ENCODE measurements around the gene GHRHR. TPM values are rescaled to one million over a fixed set of nuclear protein-coding genes. Genes with fewer than 3 reads are reported as not detected.

Gene GHRHR
- total RNA-seq, 6 experiments from 2014 or later = 0.37 to 0.60 (median 0.59) TPM; not detected in 3

GRCh38 chr7:30992414-30992813 lies 28.7 kb downstream of the GHRHR start:
- H3K4me3 ChIP-seq = no peak overlapping the region
- TF ChIP-seq POLR2A (IDR thresholded peaks at IDR 0.05) (no peak), CTCF (IDR thresholded peaks at IDR 0.05) (no peak)
- no peaks in the 10 kb centered on the region for H3K36me3 ChIP-seq
- intact Hi-C loops (cut with DNase I) = loop anchor here in 1 of 2 donors (10.0 kb wide), 1 partner anchor 112 kb away; no protein-coding TSS in a partner anchor
- H3K27me3 ChIP-seq = no peaks in the 10 kb centered on the region
- H3K4me1 ChIP-seq = no peaks in the 10 kb centered on the region
- 71% methylated on average over 7 of the region's 18 CpGs for WGBS (ENCODE audit: insufficient coverage, low coverage, low lambda C conversion rate, missing lambda C conversion rate)
- H3K9me3 ChIP-seq = no peaks in the 10 kb centered on the region
- ATAC-seq (no peak), DNase-seq (no peak)
- no peak overlapping the region for H3K27ac ChIP-seq

DNA sequence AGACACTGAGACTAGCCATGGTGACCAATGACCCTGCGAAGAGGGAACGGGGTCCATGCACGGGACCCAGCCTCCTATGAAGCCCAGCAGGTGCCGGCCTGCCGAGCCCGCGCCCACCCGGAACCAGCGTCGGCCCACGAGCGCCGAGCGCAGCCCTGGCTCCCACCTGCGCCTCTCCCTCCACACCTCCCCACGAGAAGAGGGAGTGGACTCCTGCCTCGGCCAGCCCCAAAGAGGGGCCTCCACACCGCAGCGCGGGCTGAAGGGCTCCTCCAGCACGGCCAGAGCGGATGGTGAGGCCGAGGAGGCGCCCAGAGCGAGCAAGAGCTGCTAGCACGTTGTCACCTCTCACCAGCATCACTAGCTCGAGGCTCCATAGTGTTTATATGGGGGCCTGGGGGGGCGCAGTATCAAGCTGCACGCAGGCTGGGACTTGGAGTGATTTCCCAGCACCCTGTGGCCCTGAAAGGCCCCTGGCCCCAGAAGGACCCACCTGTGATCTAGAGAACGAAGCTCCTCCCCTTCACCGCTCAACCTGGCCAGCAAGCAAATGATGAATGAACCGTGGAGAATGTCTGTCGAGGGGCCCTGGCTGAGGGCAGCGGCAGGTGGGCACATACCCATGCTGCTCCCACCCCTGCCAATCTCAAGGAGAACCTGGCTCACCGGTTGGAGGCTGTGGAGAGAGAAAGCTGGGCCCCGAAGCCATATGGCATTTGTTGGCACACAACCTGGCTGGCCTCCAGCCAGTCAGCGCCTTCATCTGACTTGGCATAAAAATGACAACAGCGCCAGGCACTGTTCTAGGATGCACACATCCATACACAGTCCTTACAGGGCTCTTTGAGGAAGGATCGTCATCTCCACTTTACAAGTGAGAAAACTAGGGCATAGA lies 30.7 kb downstream of the GHRHR start:
- no peak for ATAC-seq
- intact Hi-C loops (cut with DNase I) = loop anchor here in 1 of 2 donors (10.0 kb wide), 1 partner anchor 110 kb away; no protein-coding TSS in a partner anchor
- DNase-seq = no peak
- 90% methylated on average over 5 of the region's 39 CpGs for WGBS (ENCODE audit: insufficient coverage, low coverage, low lambda C conversion rate, missing lambda C conversion rate)
- Histone ChIP-seq H3K9me3 (no peaks in the 10 kb centered on the region), H3K27me3 (no peaks in the 10 kb centered on the region), H3K27ac (no peak overlapping the region), H3K36me3 (no peaks in the 10 kb centered on the region), H3K4me1 (no peaks in the 10 kb centered on the region), H3K4me3 (no peak overlapping the region)
- TF ChIP-seq POLR2A (IDR thresholded peaks at IDR 0.05) (no peak), CTCF (IDR thresholded peaks at IDR 0.05) (no peak)

GRCh38 chr7:30995536-30995935 lies 31.8 kb downstream of the GHRHR start:
- ATAC-seq = no peak
- no peak overlapping the region for H3K4me3 ChIP-seq
- H3K27me3 ChIP-seq = no peaks in the 10 kb centered on the region
- whole genome bisulfite sequencing (ENCODE audit: insufficient coverage, low coverage, low lambda C conversion rate, missing lambda C conversion rate) = 67% methylated on average over 4 of the region's 7 CpGs
- intact Hi-C loops (cut with DNase I) = loop anchor here in 1 of 2 donors (10.0 kb wide), 1 partner anchor 109 kb away; no protein-coding TSS in a partner anchor
- no peak for DNase-seq
- no peaks in the 10 kb centered on the region for H3K9me3 ChIP-seq
- H3K27ac ChIP-seq = no peak overlapping the region
- no peaks in the 10 kb centered on the region for H3K4me1 ChIP-seq
- H3K36me3 ChIP-seq = no peaks in the 10 kb centered on the region
- TF ChIP-seq CTCF (IDR thresholded peaks at IDR 0.05) (no peak), POLR2A (IDR thresholded peaks at IDR 0.05) (no peak)

DNA sequence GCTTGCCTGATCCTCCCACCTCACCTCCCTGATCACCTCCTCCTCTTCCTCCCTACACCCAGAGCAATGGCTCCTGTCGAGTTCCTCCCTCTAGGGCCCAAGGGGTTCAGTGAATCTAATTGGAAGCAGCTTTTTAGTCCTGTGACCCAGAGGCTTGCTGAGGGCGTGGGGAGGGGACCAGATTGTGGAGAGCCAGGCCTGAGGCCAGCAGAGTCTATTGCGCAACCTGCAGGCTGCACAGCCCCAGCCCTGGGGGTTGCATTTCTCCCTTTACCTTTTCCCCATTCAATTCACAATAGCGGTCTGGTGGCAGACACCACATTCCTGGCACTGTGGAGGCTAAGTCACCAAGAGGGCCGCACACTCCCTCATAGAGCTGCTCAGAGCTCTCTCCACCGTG lies 32.5 kb downstream of the GHRHR start:
- Histone ChIP-seq H3K36me3 (no peaks in the 10 kb centered on the region), H3K27ac (no peak overlapping the region), H3K4me3 (no peak overlapping the region), H3K4me1 (no peaks in the 10 kb centered on the region), H3K27me3 (no peaks in the 10 kb centered on the region), H3K9me3 (no peaks in the 10 kb centered on the region)
- intact Hi-C loops (cut with DNase I) = loop anchor here in 1 of 2 donors (10.0 kb wide), 1 partner anchor 109 kb away; no protein-coding TSS in a partner anchor
- WGBS (ENCODE audit: insufficient coverage, low coverage, low lambda C conversion rate, missing lambda C conversion rate) = no CpG with 5 or more reads among the region's 6 CpGs
- peak in 1 of 4 donors; percentile 23 for ATAC-seq
- TF ChIP-seq POLR2A (IDR thresholded peaks at IDR 0.05) (no peak), CTCF (IDR thresholded peaks at IDR 0.05) (no peak)
- DNase-seq = no peak
